Parathyroid adenoma (tissue), 2 donors: ENCODE results near the gene C20orf204.

Experiments used
- H2AFZ ChIP-seq: fragments of 300-600 bp; sonication (generic); one replicate; pipeline ENCODE4 v1.7.0; 2017; ENCODE audit warnings: antibody characterized with exemption, mild to moderate bottlenecking
- H3K27ac ChIP-seq: fragments of 300-600 bp; sonication (generic); one replicate; pipeline ENCODE4 v1.7.0; 2017
- H3K27me3 ChIP-seq: fragments of 300-600 bp; sonication (generic); one replicate; pipeline ENCODE4 v1.7.0; 2017; ENCODE audit warnings: low read length; ENCODE audit not compliant: control insufficient read depth, insufficient read depth
- H3K36me3 ChIP-seq: fragments of 300-600 bp; sonication (generic); one replicate; pipeline ENCODE4 v1.7.0; 2017; ENCODE audit warnings: low read length; ENCODE audit not compliant: control insufficient read depth, insufficient read depth
- H3K4me1 ChIP-seq: fragments of 300-600 bp; sonication (generic); one replicate; pipeline ENCODE4 v1.7.0; 2017; ENCODE audit warnings: control low read depth
- H3K4me2 ChIP-seq: fragments of 300-600 bp; sonication (generic); one replicate; pipeline ENCODE4 v1.7.0; 2017; ENCODE audit warnings: low read length
- H3K4me3 ChIP-seq: fragments of 300-600 bp; sonication (generic); one replicate; pipeline ENCODE4 v1.7.0; 2017; ENCODE audit warnings: low read depth, low read length
- H3K79me2 ChIP-seq: fragments of 300-600 bp; sonication (generic); one replicate; pipeline ENCODE4 v1.7.0; 2017; ENCODE audit warnings: control low read depth
- H3K9ac ChIP-seq: fragments of 300-600 bp; sonication (generic); one replicate; pipeline ENCODE4 v1.7.0; 2017; ENCODE audit warnings: mild to moderate bottlenecking
- H3K9me3 ChIP-seq: fragments of 300-600 bp; sonication (generic); one replicate; pipeline ENCODE4 v1.7.0; 2017; ENCODE audit warnings: low read length; ENCODE audit not compliant: control insufficient read depth
- CTCF ChIP-seq: fragments of 300-600 bp; sonication (generic); IDR thresholded peaks from one replicate; pipeline ENCODE4 v1.7.0; 2017; ENCODE audit warnings: antibody characterized with exemption, mild to moderate bottlenecking
- donor health status: primary hyperparathyroidism.

C20orf204 gene

GRCh38 chr20:64035933-64036345 is at the start of gene C20orf204:
Gene C20orf204 (plus strand): TSS chr20:64036182. CDS start chr20:64036324, 142 bp downstream.
- no peak for TF ChIP-seq CTCF
- H3K27me3 ChIP-seq, result no peaks in the 10 kb centered on the region
- H3K9me3 ChIP-seq, result no peaks in the 10 kb centered on the region
- H3K4me2 ChIP-seq, result no peak within 1 kb of the TSS
- peaks cover 4% of the 10 kb centered on the region for H3K4me1 ChIP-seq
- H2AFZ ChIP-seq, result no peak within 1 kb of the TSS
- no peak within 1 kb of the TSS for H3K27ac ChIP-seq
- H3K36me3 ChIP-seq, result no peaks in the 10 kb centered on the region
- no peak within 1 kb of the TSS for H3K4me3 ChIP-seq
- no peaks in the 10 kb centered on the region for H3K79me2 ChIP-seq
- H3K9ac ChIP-seq, result no peak within 1 kb of the TSS

GRCh38 chr20:64000906-64001305 is 35.1 kb upstream of the C20orf204 start:
- Histone ChIP-seq H3K9me3 (no peaks in the 10 kb centered on the region), H3K4me3 (no peak overlapping the region), H3K4me1 (no peaks in the 10 kb centered on the region), H3K27me3 (no peaks in the 10 kb centered on the region), H3K79me2 (peaks cover 16% of the 10 kb centered on the region), H3K27ac (no peak overlapping the region), H2AFZ (no peak overlapping the region), H3K36me3 (no peaks in the 10 kb centered on the region), H3K9ac (no peak overlapping the region), H3K4me2 (no peak overlapping the region)
- no peak for TF ChIP-seq CTCF

GRCh38 chr20:64001607-64002011 is 34.4 kb upstream of the C20orf204 start:
- no peak overlapping the region for H3K4me2 ChIP-seq
- H3K9ac ChIP-seq, result no peak overlapping the region
- H3K4me1 ChIP-seq, result no peaks in the 10 kb centered on the region
- TF ChIP-seq CTCF, result no peak
- no peaks in the 10 kb centered on the region for H3K9me3 ChIP-seq
- H3K27me3 ChIP-seq, result no peaks in the 10 kb centered on the region
- H3K4me3 ChIP-seq, result no peak overlapping the region
- H3K27ac ChIP-seq, result no peak overlapping the region
- no peak overlapping the region for H2AFZ ChIP-seq
- no peaks in the 10 kb centered on the region for H3K36me3 ChIP-seq
- H3K79me2 ChIP-seq, result peaks cover 21% of the 10 kb centered on the region

- H3K27ac ChIP-seq, result no peak overlapping the region
- no peak overlapping the region for H3K4me3 ChIP-seq
- H3K4me2 ChIP-seq, result no peak overlapping the region
- H3K9me3 ChIP-seq, result no peaks in the 10 kb centered on the region
- H2AFZ ChIP-seq, result no peak overlapping the region
- H3K27me3 ChIP-seq, result no peaks in the 10 kb centered on the region
- TF ChIP-seq CTCF, result no peak
- H3K36me3 ChIP-seq, result no peaks in the 10 kb centered on the region
- no peak overlapping the region for H3K9ac ChIP-seq
- H3K4me1 ChIP-seq, result no peaks in the 10 kb centered on the region
- H3K79me2 ChIP-seq, result peaks cover 37% of the 10 kb centered on the region
Measured at GRCh38 chr20:64003960-64004725, 31.8 kb upstream of the C20orf204 start.

- no peaks in the 10 kb centered on the region for H3K4me1 ChIP-seq
- no peak overlapping the region for H3K9ac ChIP-seq
- H3K27me3 ChIP-seq, result no peaks in the 10 kb centered on the region
- H3K79me2 ChIP-seq, result peaks cover 44% of the 10 kb centered on the region
- no peak overlapping the region for H3K27ac ChIP-seq
- no peak for TF ChIP-seq CTCF
- no peak overlapping the region for H2AFZ ChIP-seq
- no peaks in the 10 kb centered on the region for H3K9me3 ChIP-seq
- no peaks in the 10 kb centered on the region for H3K36me3 ChIP-seq
- H3K4me2 ChIP-seq, result no peak overlapping the region
- no peak overlapping the region for H3K4me3 ChIP-seq
Measured at GRCh38 chr20:64005394-64005793, 30.6 kb upstream of the C20orf204 start.
